GM19240 (cell line): ENCODE results near the gene SPAG4.

ENCODE experiments used
- DNase-seq: peaks from one replicate; pipeline ENCODE4 v3.0.0; 2011; ENCODE audit warnings: low spot score; ENCODE audit not compliant: insufficient read length

SPAG4 gene

GRCh38 chr20:35598899-35599775 lies 16.5 kb upstream of the SPAG4 start:
- DNase-seq: no peak

GRCh38 chr20:35599776-35600120 lies 15.9 kb upstream of the SPAG4 start:
- no peak for DNase-seq

- DNase-seq: no peak
Observed at GRCh38 chr20:35600176-35600992, 15.2 kb upstream of the SPAG4 start.

- DNase-seq: no peak
Observed at GRCh38 chr20:35600993-35601973, 14.3 kb upstream of the SPAG4 start.

GRCh38 chr20:35601990-35602389 lies 13.6 kb upstream of the SPAG4 start:
- no peak for DNase-seq

GRCh38 chr20:35602851-35603495 lies 12.7 kb upstream of the SPAG4 start:
- DNase-seq: no peak

- DNase-seq: no peak
Observed at GRCh38 chr20:35603695-35604448, 11.8 kb upstream of the SPAG4 start.

GRCh38 chr20:35604449-35604747 lies 11.2 kb upstream of the SPAG4 start:
- DNase-seq: no peak

- no peak for DNase-seq
Observed at GRCh38 chr20:35606127-35606526, 9.5 kb upstream of the SPAG4 start.

GRCh38 chr20:35607003-35607735 lies 8.5 kb upstream of the SPAG4 start:
- DNase-seq: no peak

- no peak for DNase-seq
Observed at GRCh38 chr20:35610833-35611427, 4.7 kb upstream of the SPAG4 start.

- DNase-seq: peak; percentile 61
Observed at GRCh38 chr20:35611482-35611881, 4.1 kb upstream of the SPAG4 start.

- DNase-seq: no peak
Observed at GRCh38 chr20:35616465-35617396, 1.1 kb downstream of the SPAG4 start.

GRCh38 chr20:35617397-35618262 lies 2.0 kb downstream of the SPAG4 start:
- no peak for DNase-seq

GRCh38 chr20:35618263-35619131 lies 2.9 kb downstream of the SPAG4 start:
- no peak for DNase-seq
